DMS153 treated with DMSO at 0.1 percent for 48 hours (cell line): ENCODE data around the gene SEMA4C.

Source experiments
- DNase-seq: peaks from one replicate; lab custom pipeline; 2025; ENCODE audit not compliant: unreplicated experiment; lab: John Stamatoyannopoulos, UW

Gene SEMA4C

GRCh38 chr2:96844405-96844808 lies 25.5 kb downstream of the SEMA4C start:
- DNase-seq, result no peak

GRCh38 chr2:96843538-96844268 lies 26.2 kb downstream of the SEMA4C start, which contains the start of gene ANKRD23:
ANKRD23 (minus strand) TSS chr2:96844021; CDS start chr2:96843992, 29 bp downstream.
- DNase-seq, result no peak

GRCh38 chr2:96842600-96842999 lies 27.3 kb downstream of the SEMA4C start:
- no peak for DNase-seq

GRCh38 chr2:96841701-96842495 lies 28.0 kb downstream of the SEMA4C start:
- no peak for DNase-seq

GRCh38 chr2:96839875-96840850 lies 29.7 kb downstream of the SEMA4C start:
- DNase-seq, result no peak

- DNase-seq, result no peak
Measured at GRCh38 chr2:96839293-96839874, 30.5 kb downstream of the SEMA4C start.

GRCh38 chr2:96838345-96839292 lies 31.3 kb downstream of the SEMA4C start:
- no peak for DNase-seq

- DNase-seq, result no peak
Measured at GRCh38 chr2:96837575-96837974, 32.3 kb downstream of the SEMA4C start.

- DNase-seq, result no peak
Measured at GRCh38 chr2:96835830-96836229, 34.0 kb downstream of the SEMA4C start.

GRCh38 chr2:96832754-96833507 lies 36.9 kb downstream of the SEMA4C start:
- DNase-seq, result peak; percentile 87

GRCh38 chr2:96832408-96832753 lies 37.5 kb downstream of the SEMA4C start:
- no peak for DNase-seq

GRCh38 chr2:96831679-96832078 lies 38.2 kb downstream of the SEMA4C start:
- DNase-seq, result no peak

- no peak for DNase-seq
Measured at GRCh38 chr2:96830044-96830562, 39.8 kb downstream of the SEMA4C start.

GRCh38 chr2:96828874-96829273 lies 41.0 kb downstream of the SEMA4C start:
- DNase-seq, result no peak

- DNase-seq, result no peak
Measured at GRCh38 chr2:96828436-96828835, 41.4 kb downstream of the SEMA4C start.

GRCh38 chr2:96826546-96827278 lies 43.2 kb downstream of the SEMA4C start:
- DNase-seq, result no peak

- DNase-seq, result no peak
Measured at GRCh38 chr2:96825057-96825456, 44.8 kb downstream of the SEMA4C start.
